EH (cell line): ENCODE results near the gene FZD7.

Experiments used
- DNase-seq: peaks from one replicate; pipeline ENCODE4 v3.0.0-alpha.2; 2015; ENCODE audit warnings: low read depth

FZD7 gene

GRCh38 chr2:202067589-202067988 lies 33.9 kb downstream of the FZD7 start:
- DNase-seq: no peak

DNA sequence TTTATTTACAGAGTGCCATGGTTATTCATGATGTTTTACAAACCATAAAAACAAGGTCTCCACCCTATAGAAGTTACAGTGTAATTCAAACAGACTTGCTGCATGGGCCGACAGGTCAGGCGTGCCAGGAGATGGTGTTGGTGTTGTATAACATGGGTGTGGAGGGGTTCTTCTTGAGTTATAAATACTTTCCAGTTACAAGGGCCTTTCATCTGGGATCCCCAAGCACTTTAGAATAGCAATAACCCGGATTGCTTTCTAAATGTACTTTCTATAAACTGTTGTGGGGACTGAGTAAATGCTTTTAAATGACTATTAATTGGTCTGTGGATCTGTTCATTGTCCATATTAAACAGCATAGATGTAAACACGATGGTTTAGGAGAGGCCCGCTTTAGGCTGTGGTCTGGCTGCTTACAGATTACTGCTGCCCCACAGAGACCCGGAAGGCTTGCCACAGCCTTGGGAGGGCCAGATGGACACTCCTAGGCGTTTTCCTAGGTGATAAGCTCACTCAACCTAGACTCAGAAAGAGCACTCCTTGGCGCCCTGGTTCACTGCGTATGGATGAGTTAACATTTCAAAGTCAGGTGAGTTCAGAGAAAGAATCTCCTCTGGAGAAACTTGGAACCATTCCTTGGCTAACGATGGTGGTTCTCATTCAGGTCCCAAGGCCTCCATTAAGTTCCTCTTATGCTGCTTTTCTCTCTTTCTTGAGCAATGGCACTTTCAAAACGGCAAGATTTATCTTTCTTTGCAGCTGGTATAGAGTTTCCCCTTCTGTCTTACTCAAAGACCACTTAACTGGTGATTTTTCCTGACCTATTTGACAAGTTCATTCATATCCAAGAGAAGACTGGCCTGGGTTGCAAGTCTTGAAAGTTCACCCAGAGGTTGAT lies 35.8 kb downstream of the FZD7 start:
- no peak for DNase-seq

DNA sequence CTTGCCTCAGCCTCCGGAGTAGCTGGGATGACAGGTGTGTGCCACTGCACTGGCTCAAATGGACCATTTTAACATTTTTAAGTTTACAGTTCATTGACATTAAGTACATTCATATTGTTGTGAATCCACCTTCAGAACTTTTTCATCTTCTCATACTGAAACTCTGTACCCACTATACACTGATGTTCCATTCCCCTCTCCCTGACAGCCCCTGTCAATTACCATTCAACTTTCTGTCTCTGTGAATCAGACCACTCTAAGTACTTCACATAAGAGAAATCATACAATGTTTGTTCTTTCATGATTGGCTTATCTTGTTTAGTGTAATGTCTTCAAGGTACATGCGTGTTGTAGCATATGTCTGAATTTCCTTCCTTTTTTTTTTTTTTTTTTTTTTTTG lies 37.5 kb downstream of the FZD7 start:
- no peak for DNase-seq

DNA sequence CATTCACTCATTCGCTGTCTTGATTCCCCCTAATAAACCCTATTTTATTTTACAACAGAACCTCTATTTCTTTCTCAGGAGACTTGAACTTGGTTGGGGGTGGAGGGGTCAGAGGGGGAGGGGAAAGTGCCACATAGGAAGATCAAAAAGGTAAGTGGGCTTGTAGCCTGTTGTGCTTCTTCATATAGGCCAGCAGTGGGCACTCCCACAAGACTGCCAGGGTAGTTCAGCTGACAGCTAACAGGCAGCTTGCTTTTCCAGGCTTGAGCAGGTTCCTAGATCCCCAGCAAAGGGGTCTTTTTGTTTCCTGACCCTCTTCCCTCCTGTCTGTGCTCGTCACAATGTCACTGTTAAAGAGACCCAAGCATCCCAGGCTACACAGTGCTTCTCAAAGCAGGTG lies 38.6 kb downstream of the FZD7 start:
- DNase-seq: peak; percentile 19

DNA sequence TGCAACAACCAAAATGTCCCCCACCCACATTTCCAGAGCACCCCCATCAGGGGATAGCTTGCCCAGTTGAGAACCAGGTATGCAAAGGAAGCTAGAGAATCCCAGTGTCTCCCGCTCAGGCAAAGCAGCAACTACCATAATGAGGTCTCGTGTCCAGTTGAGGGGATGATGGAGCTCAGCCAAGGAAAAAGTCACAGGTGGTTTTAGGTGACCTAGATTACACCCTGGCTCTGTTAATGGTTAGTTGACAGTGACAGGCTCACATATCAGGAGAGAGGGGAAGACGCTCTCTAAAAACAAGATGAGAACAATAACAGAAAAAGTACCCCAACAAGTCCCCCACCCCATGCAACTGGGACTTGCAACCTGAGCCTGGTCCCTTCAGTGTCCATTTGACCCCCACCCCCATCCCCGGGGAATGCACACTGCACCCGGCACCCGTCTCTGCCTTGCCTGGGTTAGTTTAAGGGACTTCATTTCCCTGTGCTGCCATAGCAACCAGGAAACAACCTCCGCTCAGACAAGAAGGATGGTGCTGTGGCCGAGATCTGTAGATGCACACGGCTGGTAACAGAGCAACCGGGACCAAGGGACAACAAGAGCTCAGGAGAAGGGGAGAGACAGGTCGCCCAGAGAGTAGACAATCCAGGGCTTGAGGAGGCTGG lies 39.2 kb downstream of the FZD7 start, which contains the start of gene KIAA2012:
Gene KIAA2012 (plus strand): TSS at position 519 of the 665 bp plus-strand sequence. CDS start 373 bp downstream, outside the sequence.
- no peak for DNase-seq

DNA sequence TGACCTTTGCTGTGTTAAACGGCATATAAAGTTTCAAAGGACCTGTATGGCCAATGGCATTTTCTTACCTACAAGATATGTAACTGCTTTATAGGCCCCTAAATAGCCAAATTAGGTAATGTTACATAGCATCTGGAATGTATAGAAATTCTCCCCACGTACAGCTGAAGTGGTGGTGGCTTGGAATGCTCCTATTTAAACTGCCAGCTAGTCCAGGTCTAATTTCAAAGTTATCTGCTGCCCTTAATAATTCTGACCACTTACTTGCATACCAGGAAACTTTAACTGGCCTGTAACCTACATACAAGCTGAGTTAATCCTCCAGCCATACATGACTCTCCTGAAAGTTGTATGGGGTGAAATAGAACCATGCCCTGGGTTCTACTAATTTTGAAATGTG lies 40.7 kb downstream of the FZD7 start:
- no peak for DNase-seq

- DNase-seq: no peak
Measured at GRCh38 chr2:202079310-202079709, 45.7 kb downstream of the FZD7 start.

DNA sequence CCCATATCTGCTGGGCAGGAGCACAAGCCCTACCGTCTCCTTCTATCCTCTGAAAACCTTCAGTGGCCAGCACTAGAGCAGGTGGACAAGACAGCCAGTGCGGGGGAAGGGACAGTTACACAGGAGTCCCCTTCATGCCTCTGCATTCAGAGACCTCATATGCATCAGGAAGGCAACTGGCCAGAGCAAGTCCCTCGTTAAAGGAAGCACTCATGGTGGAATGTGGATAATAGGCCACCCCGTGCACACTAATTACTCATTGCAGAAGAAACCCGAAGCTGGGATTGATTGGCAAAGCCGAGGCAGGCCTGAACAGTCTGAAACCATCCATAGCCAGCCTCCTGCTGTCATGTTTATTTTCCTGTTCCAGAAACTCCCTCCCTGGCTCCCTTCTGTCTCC lies 50.6 kb downstream of the FZD7 start:
- DNase-seq: peak; percentile 83
